Suprapubic skin (tissue), 4 donors: Measurements from ENCODE around the gene OR51S1. TPM values are rescaled to one million over a fixed set of nuclear protein-coding genes. Genes with fewer than 3 reads are reported as not detected.

ENCODE experiments used
- DNase-seq, 2 donors: peaks; one replicate each; pipeline ENCODE4 v3.0.0-alpha.2; 2019; ENCODE audit warnings: low spot score in 2 of 2
- H3K27ac ChIP-seq: fragments of 200-600 bp; sonication (generic); one replicate; pipeline ENCODE4 v1.5.1; 2019
- H3K27me3 ChIP-seq: fragments of 200-600 bp; sonication (generic); one replicate; pipeline ENCODE4 v1.5.1; 2019
- H3K36me3 ChIP-seq: fragments of 200-600 bp; sonication (generic); one replicate; pipeline ENCODE4 v1.5.1; 2019
- H3K4me1 ChIP-seq: fragments of 200-600 bp; sonication (generic); one replicate; pipeline ENCODE4 v1.5.1; 2019
- H3K4me3 ChIP-seq: fragments of 200-600 bp; sonication (generic); one replicate; pipeline ENCODE4 v1.5.1; 2019; ENCODE audit warnings: mild to moderate bottlenecking
- H3K9me3 ChIP-seq: fragments of 200-600 bp; sonication (generic); one replicate; pipeline ENCODE4 v1.5.1; 2019
- EP300 ChIP-seq: sonication (generic); formaldehyde crosslinking; IDR thresholded peaks from one replicate; pipeline ENCODE4 v1.6.1; 2017; ENCODE audit warnings: antibody characterized with exemption
- POLR2A ChIP-seq, 2 donors: fragments of 450-650 bp; IDR thresholded peaks; one replicate each; pipeline ENCODE4 v1.6.1; 2017; ENCODE audit warnings: antibody characterized with exemption in 2 of 2, mild to moderate bottlenecking in 2 of 2, moderate library complexity in 2 of 2
- POLR2AphosphoS5 ChIP-seq, 3 donors: sonication (generic); formaldehyde crosslinking; IDR thresholded peaks; one replicate each; pipeline ENCODE4 v1.6.1; 2017; ENCODE audit warnings: antibody characterized with exemption in 3 of 3
- WGBS: methylation state at CpG from one replicate; pipeline ENCODE4 v1.1.5; 2018; 5-methylcytosine and 5-hydroxymethylcytosine counted together
- total RNA-seq, 4 donors: library from RNA; depleted of rRNA; stranded (reverse); fragments of >200 nt; gene quantifications; one replicate each; pipeline ENCODE4 v1.1.0, GENCODE V29; 2016
- TF ChIP-seq, protein P1 (sequence below), 2 donors: fragments of 200-600 bp in 1 of 2; fragments of 450-650 bp in 1 of 2; sonication (generic) in 1 of 2; IDR thresholded peaks; one replicate each; pipeline ENCODE4 v1.5.1; 2016 to 2019; ENCODE audit warnings: antibody characterized with exemption in 2 of 2, mild to moderate bottlenecking in 1 of 2, moderate library complexity in 1 of 2

Gene OR51S1
- total RNA-seq, 4 donors from 2014 or later, result not detected

DNA sequence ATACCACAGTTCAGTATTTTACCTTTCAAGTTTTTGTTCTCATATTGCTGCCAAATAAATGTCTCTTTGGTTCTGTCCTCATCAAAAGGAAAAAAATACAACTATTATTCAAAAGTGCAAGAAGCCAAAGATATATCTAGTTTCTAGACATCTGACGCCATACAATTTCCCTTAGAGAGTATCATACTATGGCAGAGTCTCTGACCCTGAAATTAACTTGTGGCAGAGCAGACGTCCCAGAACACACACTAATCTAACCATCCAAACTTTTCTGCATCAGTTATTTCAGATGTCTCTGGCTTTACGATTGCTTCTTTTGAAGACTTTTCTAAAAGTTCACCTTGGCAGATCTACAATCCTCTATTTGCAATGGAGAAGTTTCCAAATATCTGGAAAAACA lies 35.4 kb upstream of the OR51S1 start:
- Histone ChIP-seq H3K27me3 (no peaks in the 10 kb centered on the region), H3K36me3 (no peaks in the 10 kb centered on the region), H3K27ac (no peak overlapping the region), H3K9me3 (no peaks in the 10 kb centered on the region), H3K4me1 (no peaks in the 10 kb centered on the region), H3K4me3 (no peak overlapping the region)
- DNase-seq, result no peak
- TF ChIP-seq, protein P1, sequence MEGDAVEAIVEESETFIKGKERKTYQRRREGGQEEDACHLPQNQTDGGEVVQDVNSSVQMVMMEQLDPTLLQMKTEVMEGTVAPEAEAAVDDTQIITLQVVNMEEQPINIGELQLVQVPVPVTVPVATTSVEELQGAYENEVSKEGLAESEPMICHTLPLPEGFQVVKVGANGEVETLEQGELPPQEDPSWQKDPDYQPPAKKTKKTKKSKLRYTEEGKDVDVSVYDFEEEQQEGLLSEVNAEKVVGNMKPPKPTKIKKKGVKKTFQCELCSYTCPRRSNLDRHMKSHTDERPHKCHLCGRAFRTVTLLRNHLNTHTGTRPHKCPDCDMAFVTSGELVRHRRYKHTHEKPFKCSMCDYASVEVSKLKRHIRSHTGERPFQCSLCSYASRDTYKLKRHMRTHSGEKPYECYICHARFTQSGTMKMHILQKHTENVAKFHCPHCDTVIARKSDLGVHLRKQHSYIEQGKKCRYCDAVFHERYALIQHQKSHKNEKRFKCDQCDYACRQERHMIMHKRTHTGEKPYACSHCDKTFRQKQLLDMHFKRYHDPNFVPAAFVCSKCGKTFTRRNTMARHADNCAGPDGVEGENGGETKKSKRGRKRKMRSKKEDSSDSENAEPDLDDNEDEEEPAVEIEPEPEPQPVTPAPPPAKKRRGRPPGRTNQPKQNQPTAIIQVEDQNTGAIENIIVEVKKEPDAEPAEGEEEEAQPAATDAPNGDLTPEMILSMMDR (IDR thresholded peaks at IDR 0.05), result no peak
- TF ChIP-seq POLR2AphosphoS5 (IDR thresholded peaks at IDR 0.05), result no peak
- no peak for TF ChIP-seq POLR2A (IDR thresholded peaks at IDR 0.05)
- no peak for TF ChIP-seq EP300
- WGBS, result 54% methylated on average over 3 of the region's 3 CpGs

DNA sequence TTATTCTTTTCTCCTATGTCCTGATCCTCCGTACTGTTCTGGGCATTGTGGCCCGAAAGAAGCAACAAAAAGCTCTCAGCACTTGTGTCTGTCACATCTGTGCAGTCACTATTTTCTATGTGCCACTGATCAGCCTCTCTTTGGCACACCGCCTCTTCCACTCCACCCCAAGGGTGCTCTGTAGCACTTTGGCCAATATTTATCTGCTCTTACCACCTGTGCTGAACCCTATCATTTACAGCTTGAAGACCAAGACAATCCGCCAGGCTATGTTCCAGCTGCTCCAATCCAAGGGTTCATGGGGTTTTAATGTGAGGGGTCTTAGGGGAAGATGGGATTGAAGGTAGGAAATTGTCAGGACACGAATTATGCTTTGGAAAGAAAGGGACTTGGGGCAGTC lies 33.5 kb upstream of the OR51S1 start:
- H3K36me3 ChIP-seq, result no peaks in the 10 kb centered on the region
- 85% methylated on average over 5 of the region's 5 CpGs for WGBS
- H3K4me3 ChIP-seq, result no peak overlapping the region
- H3K27ac ChIP-seq, result no peak overlapping the region
- no peak for DNase-seq
- H3K27me3 ChIP-seq, result no peaks in the 10 kb centered on the region
- no peaks in the 10 kb centered on the region for H3K4me1 ChIP-seq
- TF ChIP-seq POLR2AphosphoS5 (IDR thresholded peaks at IDR 0.05) (no peak), EP300 (no peak), POLR2A (IDR thresholded peaks at IDR 0.05) (no peak)
- TF ChIP-seq, protein P1 (IDR thresholded peaks at IDR 0.05), result no peak
- no peaks in the 10 kb centered on the region for H3K9me3 ChIP-seq

DNA sequence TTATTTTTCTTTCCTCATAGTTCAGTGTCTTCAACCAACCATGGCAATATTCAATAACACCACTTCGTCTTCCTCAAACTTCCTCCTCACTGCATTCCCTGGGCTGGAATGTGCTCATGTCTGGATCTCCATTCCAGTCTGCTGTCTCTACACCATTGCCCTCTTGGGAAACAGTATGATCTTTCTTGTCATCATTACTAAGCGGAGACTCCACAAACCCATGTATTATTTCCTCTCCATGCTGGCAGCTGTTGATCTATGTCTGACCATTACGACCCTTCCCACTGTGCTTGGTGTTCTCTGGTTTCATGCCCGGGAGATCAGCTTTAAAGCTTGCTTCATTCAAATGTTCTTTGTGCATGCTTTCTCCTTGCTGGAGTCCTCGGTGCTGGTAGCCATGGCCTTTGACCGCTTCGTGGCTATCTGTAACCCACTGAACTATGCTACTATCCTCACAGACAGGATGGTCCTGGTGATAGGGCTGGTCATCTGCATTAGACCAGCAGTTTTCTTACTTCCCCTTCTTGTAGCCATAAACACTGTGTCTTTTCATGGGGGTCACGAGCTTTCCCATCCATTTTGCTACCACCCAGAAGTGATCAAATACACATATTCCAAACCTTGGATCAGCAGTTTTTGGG lies 33.0 kb upstream of the OR51S1 start, which contains the start of gene OR51T1:
Gene OR51T1, plus strand, starts transcription at position 41 of the 641 bp plus-strand sequence. Its CDS starts 0 bp downstream, at position 41.
- Histone ChIP-seq H3K9me3 (no peaks in the 10 kb centered on the region), H3K4me1 (no peaks in the 10 kb centered on the region), H3K27me3 (no peaks in the 10 kb centered on the region), H3K36me3 (no peaks in the 10 kb centered on the region), H3K4me3 (no peak within 1 kb of the TSS), H3K27ac (no peak within 1 kb of the TSS)
- no peak for DNase-seq
- no peak for TF ChIP-seq EP300
- WGBS, result 81% methylated on average over 8 of the region's 8 CpGs

DNA sequence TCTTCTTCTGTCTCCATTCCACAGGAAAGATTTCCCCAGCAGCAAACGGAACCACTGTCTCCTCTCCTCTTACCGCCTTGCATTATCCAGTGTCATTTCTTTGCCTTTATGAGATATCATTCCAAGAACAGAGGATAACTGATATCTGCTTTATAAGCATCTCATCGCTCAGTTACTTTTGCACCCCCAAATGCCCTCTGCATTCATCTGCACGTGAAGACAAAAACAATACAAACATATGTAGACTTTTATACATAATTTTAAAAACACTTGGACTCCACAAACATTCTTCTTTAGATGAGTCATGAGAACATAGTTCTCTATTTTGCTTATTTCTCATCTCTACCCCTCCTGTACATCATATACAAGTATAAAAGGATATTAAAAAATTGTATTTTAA lies 32.2 kb upstream of the OR51S1 start:
- Histone ChIP-seq H3K9me3 (no peaks in the 10 kb centered on the region), H3K27ac (no peak overlapping the region), H3K4me1 (no peaks in the 10 kb centered on the region), H3K36me3 (no peaks in the 10 kb centered on the region), H3K27me3 (no peaks in the 10 kb centered on the region), H3K4me3 (no peak overlapping the region)
- WGBS, result 79% methylated on average over 4 of the region's 4 CpGs
- DNase-seq, result no peak
- TF ChIP-seq POLR2A (IDR thresholded peaks at IDR 0.05), result no peak
- TF ChIP-seq POLR2AphosphoS5 (IDR thresholded peaks at IDR 0.05), result no peak
- TF ChIP-seq, protein P1 (IDR thresholded peaks at IDR 0.05), result no peak
- no peak for TF ChIP-seq EP300

DNA sequence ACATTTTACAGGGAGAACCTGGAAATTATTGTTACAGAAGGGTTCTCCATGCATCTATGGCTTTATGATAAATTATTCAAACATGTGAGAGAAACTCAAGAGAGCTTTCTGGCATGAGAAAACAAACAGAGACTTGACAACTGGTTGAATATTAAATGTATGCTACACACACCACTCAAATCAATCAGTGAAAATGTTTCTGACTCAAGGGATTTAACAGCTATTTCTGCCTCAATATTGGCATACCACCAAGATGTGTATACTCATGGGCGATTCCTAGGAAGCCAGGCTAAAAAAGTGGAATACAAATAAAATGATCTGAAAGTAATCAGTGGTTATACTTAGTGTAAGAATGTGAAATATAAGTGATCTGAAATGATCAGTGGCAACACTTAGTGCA lies 16.8 kb upstream of the OR51S1 start:
- H3K27me3 ChIP-seq, result no peaks in the 10 kb centered on the region
- no peak overlapping the region for H3K4me3 ChIP-seq
- no peaks in the 10 kb centered on the region for H3K4me1 ChIP-seq
- H3K36me3 ChIP-seq, result no peaks in the 10 kb centered on the region
- TF ChIP-seq, protein P1 (IDR thresholded peaks at IDR 0.05), result no peak
- no peak for TF ChIP-seq POLR2AphosphoS5 (IDR thresholded peaks at IDR 0.05)
- TF ChIP-seq EP300, result no peak
- no peak for TF ChIP-seq POLR2A (IDR thresholded peaks at IDR 0.05)
- no peak overlapping the region for H3K27ac ChIP-seq
- H3K9me3 ChIP-seq, result no peaks in the 10 kb centered on the region
- DNase-seq, result no peak
- WGBS, result 39% methylated on average over 1 of the region's 1 CpG

DNA sequence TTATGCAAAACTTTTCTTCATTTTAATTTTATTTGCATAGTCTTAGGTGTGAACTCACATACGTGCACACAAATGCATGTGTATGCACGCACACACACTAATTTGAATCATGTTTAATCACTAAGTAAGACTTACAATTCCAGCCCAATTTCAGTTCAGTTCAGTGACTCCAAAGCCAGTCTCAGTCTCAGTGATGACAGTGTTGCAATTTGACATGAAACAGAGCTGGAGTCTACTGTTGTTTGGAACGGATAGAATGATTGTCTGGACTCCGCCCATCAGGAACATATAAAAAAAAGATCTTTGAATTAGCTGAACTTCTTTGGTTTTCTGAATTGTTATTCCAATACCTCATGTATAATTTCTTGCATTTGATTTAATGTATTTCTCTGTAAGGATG lies 14.9 kb upstream of the OR51S1 start:
- 53% methylated on average over 4 of the region's 4 CpGs for WGBS
- H3K4me3 ChIP-seq, result no peak overlapping the region
- no peaks in the 10 kb centered on the region for H3K27me3 ChIP-seq
- no peak overlapping the region for H3K27ac ChIP-seq
- no peaks in the 10 kb centered on the region for H3K4me1 ChIP-seq
- no peaks in the 10 kb centered on the region for H3K36me3 ChIP-seq
- no peak for DNase-seq
- TF ChIP-seq POLR2AphosphoS5 (IDR thresholded peaks at IDR 0.05) (no peak), POLR2A (IDR thresholded peaks at IDR 0.05) (no peak), EP300 (no peak)
- TF ChIP-seq, protein P1 (IDR thresholded peaks at IDR 0.05), result no peak
- H3K9me3 ChIP-seq, result no peaks in the 10 kb centered on the region
